GM18909 (cell line): ENCODE results near the gene ZEB1.
"Not testable (repeated sequence)": the region's sequence is repeated elsewhere in the genome, so short reads cannot be mapped to it uniquely, and the experiment has no call there.

ENCODE experiments used
- ATAC-seq: cut with Tn5 transposase; IDR thresholded peaks from one replicate; pipeline ENCODE4 v1.9.1; 2021; ENCODE audit warnings: mild to moderate bottlenecking; ENCODE audit not compliant: unreplicated experiment, poor library complexity

The ZEB1 gene

DNA sequence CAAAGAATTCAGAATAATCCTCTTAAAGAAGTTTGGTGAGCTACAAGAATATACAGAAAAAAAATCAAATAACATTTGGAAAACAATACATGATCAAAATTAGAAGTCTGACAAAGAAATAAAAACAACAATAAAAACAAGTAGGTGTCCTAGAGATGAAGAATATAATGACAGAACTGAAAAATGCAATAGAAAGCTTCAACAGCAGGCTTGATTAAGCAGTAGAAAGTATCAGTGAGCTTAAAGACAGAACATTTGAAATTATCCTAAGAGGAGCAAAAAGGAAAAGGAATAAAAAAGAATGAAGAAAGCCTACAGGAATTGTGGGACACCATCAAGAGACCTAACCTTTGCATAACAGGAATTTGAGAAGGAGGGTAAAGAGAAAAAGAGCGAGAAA lies 238.8 kb downstream of the ZEB1 start:
- no peak for ATAC-seq

- not testable (repeated sequence) for ATAC-seq
These were observed 249.3 kb downstream of the ZEB1 start for GRCh38 chr10:31568252-31568861.

- ATAC-seq: no peak
These were observed 255.6 kb downstream of the ZEB1 start for GRCh38 chr10:31574577-31574976.

- no peak for ATAC-seq
These were observed 259.3 kb downstream of the ZEB1 start for GRCh38 chr10:31578181-31578852.

DNA sequence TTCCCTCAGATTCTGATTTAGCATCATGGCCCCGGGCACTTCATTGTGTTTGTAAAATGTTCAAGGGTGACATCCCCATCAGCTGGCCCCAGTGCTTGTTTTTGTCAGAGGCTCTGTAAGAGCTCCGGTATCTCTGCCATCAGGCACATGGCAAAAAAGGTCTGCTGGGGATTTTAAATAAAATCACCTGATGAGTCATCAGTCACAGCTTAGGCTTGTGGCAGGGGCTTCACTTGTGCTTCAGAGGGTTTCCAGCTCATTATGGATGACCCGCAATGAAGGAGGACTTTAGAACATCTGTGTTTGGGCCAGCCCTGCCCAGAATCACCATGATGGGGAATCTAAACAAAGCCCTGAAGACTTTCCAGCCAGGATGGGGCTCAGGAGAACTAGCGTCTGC lies 259.9 kb downstream of the ZEB1 start:
- no peak for ATAC-seq
